HG03280 (cell line): ENCODE data around the gene USP43.
"Not testable (repeated sequence)": the region's sequence is repeated elsewhere in the genome, so short reads cannot be mapped to it uniquely, and the experiment has no call there.

Experiments
- ATAC-seq: cut with Tn5 transposase; IDR thresholded peaks from one replicate; pipeline ENCODE4 v1.9.1; 2021; ENCODE audit warnings: mild to moderate bottlenecking, moderate library complexity; ENCODE audit not compliant: unreplicated experiment

The USP43 gene

DNA sequence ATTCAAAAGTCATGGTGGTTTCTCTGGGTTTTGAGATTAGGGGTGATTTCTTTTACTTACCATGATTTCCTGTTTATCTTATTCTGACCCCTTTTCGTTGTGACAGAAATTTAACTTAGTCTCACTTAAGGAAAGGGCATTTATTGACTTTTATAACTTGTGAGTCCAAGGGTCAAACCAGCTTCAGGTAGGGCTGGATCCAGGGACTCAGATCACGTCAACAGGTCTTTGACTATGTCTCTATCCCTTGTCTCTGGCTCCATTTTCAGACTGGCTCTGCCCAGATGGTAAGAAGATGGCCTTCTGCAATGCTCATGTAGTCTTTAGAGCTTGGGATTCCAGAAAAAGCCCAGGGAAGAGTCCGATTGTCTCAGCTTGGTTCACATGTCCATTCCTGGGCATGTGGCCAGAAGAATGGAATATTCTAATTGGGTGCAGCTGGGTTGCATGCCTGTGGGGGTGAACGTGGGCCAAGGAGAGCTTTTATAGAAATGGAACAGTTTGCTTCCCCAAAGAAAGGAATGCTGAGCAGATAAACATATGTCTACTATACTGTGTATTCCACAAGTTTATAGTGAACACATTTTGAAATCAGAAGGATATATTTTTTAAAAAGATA is 13.4 kb downstream of the USP43 start:
- no peak for ATAC-seq

GRCh38 chr17:9661027-9661426 is 15.7 kb downstream of the USP43 start:
- ATAC-seq: no peak

GRCh38 chr17:9663511-9663910 is 18.2 kb downstream of the USP43 start:
- ATAC-seq: not testable (repeated sequence)

DNA sequence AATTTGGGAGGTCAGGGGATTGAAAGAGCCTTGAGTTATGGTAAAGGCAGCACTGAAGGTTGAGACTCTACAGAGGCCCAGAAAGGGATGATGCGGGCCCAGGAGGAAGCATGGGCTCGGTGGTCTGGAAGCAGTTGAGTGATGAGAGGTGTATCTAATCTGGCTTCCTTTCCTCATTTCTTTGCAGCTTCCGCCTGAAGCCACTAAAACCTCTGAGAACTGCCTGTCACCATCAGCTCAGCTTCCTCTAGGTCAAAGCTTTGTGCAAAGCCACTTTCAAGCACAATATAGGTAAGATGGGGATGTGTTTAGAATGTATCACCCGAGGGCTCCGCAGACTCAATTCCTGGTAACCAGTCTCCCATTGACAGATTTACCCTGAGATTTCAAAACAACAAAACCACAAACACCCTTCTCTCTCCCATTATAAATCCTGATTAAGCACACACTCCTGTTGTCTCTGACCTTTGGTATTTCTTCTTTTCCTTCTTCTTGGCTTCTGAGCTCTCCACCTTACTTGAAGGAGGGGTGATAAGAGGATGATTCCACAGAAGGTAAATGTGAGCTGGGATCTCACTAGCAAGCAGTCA is 21.2 kb downstream of the USP43 start:
- ATAC-seq: no peak

- no peak for ATAC-seq
Observed at GRCh38 chr17:9668517-9668916, 23.2 kb downstream of the USP43 start.

GRCh38 chr17:9669551-9670008 is 24.3 kb downstream of the USP43 start:
- ATAC-seq: no peak

DNA sequence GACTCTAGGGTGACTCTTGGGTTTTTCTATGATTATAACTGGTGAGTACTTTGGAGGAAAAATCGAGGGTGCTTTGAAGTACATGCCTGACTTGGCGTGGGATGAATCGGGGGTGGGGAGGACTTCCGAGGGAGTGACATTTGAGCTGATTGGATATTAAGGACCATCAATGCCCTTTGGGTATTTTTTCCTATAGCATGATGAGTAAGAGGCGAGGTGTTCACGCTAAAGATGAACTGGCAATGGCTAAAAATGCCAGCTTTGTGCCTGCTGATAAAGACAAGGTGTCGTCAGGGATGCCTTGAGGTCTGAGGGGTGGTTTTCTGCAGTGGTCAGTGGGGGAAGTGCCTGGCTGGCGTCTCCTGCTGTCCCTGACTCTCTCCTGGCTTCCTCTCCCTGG is 25.3 kb downstream of the USP43 start:
- no peak for ATAC-seq

GRCh38 chr17:9671559-9671958 is 26.2 kb downstream of the USP43 start:
- ATAC-seq: no peak

- no peak for ATAC-seq
Observed at GRCh38 chr17:9672266-9672665, 26.9 kb downstream of the USP43 start.

- ATAC-seq: no peak
Observed at GRCh38 chr17:9672691-9673090, 27.4 kb downstream of the USP43 start.

DNA sequence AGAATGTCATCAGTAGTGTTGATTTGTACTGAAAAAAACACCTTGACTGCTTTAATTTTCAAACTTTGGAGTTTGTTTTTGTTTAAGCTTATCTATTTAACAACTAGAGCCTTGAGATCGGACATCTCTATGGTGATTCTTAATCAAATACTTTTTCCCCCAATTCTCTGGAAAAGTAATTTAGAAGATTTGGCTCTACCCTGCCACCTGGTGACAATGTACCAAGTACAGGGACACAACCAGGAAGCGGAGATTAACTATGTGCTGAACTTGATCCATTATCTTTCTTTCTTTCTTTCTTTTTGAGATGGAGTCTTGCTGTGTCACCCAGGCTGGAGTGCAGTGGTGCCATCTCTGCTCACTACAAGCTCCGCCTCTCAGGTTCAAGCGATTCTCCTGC is 30.8 kb downstream of the USP43 start:
- no peak for ATAC-seq

DNA sequence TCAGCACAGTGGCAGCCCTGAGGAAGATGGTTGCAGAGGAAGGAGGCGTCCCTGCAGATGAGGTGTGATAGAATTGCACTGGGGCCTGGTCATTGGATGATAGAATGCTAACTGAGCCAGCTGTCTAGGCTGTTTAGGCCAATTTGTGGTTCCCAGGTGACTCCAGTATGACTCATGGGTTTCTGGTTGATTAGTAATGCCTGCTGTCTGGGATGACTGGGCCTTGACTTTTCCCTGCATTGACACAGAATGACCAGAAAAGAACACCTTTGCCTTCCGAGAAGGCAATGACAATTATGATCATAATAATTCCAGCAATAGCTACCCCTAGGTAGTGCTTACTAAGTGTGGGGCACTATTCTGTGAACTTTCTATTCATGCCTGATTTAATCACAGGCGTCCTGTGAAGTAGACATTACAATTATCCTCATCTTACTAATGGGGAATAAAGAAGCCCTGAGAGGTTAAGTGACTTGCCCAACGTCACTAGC is 31.5 kb downstream of the USP43 start:
- ATAC-seq: no peak

DNA sequence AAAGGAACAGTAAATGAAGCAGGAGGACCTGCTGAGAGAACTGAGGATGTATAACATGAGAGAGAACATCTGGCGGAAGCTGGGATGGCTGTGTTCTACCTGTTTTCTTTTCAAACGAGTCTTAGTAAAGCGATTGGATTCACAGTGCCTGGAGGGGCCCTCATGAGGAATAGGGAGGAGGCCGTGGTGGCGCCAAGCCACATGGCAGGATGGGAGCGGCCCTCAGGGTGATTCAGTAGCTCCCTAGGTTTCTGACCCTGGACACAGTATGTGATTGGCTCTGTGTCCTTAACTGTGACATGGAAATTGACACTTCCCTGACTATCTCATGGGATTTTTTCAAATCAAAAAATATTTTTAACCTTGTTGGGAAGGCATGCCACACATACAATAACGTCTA is 32.1 kb downstream of the USP43 start:
- ATAC-seq: no peak

- no peak for ATAC-seq
Observed at GRCh38 chr17:9677896-9678295, 32.6 kb downstream of the USP43 start.

DNA sequence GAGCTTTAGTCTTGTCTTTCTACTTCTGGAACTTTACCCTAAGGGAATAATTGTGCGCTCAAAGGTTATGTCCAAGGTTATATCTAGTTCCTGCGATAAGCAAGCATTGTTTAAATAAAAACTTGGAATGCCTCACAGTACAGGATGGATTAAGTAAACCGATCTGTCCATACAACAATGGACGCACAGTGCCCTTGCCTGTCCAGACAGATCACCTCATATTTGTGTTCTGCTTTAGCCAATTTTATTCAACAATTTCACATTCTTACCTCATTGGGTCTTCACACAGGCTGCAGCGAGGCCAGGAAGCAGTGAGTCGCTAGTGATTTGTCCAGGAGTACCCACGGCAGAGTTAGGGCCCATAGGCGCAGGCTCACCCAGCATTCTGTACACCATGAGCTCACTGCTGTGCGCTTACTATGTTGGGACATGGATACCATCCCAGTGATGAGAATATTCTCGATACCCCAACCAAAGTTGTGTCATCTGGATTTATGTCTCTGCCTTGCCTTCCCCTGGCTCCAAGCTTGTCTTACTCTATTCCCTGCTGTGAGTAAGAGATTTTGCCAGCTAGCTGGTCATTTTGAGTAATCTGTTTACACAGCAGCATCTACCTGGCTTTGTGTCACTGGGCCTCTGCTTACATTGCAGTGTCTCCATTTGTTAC is 39.8 kb downstream of the USP43 start:
- no peak for ATAC-seq

DNA sequence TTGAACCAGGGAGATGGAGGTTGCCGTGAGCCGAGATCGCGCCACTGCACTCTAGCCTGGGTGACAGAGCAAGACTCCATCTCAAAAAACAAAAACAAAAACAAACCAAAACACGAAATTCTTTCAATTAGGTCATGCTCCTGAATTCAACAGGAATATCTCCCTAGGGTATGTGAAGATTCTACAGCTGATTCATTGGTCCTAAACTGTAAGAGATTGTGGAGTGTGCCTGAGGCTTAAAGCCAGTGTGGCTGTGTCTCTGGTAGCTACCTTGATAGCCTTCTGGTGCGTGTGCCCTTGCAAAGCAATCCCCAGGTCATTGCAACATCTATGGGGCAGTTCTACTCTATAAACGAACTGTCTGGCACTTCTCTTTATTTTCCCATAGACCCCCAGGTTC is 48.4 kb downstream of the USP43 start:
- no peak for ATAC-seq

DNA sequence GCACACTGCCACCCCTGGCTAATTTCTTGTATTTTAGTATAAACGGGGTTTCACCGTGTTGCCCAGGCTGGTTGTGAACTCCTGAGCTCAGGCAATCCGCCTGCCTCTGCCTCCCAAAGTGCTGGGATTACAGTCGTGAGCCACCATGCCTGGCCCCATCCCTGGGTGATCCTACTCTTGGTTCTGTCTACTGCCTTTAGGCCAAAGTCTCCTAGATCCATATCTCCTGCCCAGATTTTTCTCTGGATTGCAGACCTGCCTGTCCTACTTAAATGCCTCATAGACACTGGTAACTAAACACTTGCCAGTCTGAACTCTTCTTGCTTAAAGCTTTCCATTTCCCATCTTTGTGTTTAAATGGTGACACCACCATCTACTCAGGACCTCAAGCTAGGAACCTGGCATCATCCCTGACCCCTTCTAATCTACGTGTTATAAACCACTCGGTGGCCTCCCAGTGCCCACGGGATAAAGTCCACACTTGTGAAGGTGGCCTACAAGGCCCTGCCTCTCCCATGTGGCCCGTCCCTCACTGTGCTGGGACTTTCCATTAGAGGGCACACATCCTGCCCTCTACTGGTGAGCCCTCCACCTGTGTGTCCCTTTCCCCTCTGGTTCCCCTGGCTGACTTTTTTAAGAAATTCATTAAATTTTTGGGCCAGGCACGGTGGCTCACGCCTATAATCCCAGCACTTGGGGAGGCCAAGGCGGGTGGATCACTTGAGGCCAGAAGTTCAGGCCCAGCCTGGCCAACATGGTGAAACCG is 51.1 kb downstream of the USP43 start:
- ATAC-seq: no peak

DNA sequence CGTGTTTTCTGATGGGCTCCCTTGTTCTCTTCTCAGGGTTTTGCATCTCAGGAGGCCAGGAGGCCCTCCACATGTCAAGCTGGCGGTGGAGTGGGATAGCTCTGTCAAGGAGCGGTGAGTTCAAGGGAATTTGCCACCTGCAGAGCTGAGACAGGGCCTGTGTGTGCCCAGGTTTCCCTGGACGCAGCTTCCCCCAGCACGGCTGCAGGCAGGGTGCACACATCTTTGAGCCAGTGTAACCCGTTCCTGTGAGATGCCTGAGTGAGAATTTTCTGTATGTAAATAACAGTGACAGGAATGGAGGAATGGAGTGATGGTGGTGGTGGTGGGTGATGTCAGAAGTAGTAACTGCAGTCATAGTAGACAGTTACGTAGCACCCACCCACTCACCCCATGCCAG is 54.8 kb downstream of the USP43 start:
- ATAC-seq: no peak

GRCh38 chr17:9700754-9701476 is 55.6 kb downstream of the USP43 start:
- ATAC-seq: no peak

GRCh38 chr17:9702482-9702881 is 57.2 kb downstream of the USP43 start:
- no peak for ATAC-seq
